ENCODE results near the gene HK1.
A peak's percentile ranks its signal among the peaks of the same experiment; 100 is the strongest.
"Not testable (repeated sequence)": the region's sequence is repeated elsewhere in the genome, so short reads cannot be mapped to it uniquely, and the experiment has no call there.

The HK1 gene

DNA sequence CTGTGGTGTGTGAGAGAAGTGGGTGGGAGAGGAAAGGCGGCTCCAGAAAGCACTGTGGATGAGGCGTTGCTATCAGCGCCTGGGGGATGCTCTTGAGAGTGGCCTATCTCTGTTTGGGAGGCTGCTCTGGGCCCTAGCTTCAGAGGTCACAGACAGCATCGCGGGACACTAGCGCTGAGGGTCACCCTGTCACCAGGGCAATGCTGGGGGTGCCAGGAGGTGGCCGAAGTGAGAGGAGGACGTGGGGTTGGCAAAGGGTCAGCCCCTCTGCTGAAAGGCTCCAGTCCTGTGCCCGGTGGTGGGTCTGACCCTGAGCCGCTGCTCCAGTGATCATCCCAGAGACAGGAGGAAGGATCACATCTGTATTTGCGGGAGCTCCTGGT, 141.4 kb downstream of the HK1 start:
- DNase-seq (ENCODE audit: low read depth), result no peak

- DNase-seq (ENCODE audit: low read depth), result no peak
These were observed 143.5 kb downstream of the HK1 start for GRCh38 chr10:69421611-69422308.

GRCh38 chr10:69422676-69423075, 144.4 kb downstream of the HK1 start:
- DNase-seq (ENCODE audit: low read depth), result no peak

GRCh38 chr10:69425041-69425440, 146.7 kb downstream of the HK1 start:
- no peak for DNase-seq (ENCODE audit: low read depth)

GRCh38 chr10:69425511-69426298, 147.4 kb downstream of the HK1 start:
- peak; percentile 54 for DNase-seq (ENCODE audit: low read depth)

DNA sequence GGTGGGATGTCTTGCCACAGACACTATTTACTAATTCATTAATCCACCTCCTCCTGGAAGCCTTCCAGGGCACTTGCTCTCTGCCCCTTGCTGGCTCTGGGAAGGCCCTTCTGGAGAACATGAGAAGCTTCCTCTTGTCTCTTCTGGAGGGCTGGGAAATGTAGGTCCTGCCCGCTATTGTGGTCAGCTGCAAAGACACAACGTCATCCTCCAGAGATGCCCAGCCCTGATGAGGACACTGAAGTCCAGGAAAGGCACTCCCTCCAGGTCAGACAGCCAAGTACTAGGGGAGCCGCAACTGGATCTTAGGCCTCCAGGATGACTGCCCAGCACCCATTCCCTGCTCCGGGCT, 148.1 kb downstream of the HK1 start:
- DNase-seq (ENCODE audit: low read depth), result no peak

GRCh38 chr10:69428165-69428564, 149.9 kb downstream of the HK1 start:
- DNase-seq (ENCODE audit: low read depth), result no peak

DNA sequence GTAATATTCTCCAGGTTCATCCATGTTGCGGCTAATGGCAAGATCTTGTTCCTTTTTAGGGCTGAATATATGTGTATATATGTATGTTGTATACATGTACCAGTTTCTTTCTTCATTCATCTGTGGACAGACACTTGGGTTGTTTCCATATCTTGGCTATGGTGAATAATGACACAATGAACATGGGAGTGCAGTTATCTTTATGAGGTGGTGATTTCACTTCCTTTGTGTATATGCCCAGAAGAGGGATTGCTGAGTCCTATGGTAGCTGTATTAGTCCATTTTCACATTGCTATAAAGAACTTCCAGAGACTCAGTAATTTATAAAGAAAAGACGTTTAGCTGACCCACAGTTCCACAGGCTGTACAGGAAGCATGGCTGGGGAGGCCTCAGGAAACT, 155.9 kb downstream of the HK1 start:
- DNase-seq (ENCODE audit: low read depth), result no peak

DNA sequence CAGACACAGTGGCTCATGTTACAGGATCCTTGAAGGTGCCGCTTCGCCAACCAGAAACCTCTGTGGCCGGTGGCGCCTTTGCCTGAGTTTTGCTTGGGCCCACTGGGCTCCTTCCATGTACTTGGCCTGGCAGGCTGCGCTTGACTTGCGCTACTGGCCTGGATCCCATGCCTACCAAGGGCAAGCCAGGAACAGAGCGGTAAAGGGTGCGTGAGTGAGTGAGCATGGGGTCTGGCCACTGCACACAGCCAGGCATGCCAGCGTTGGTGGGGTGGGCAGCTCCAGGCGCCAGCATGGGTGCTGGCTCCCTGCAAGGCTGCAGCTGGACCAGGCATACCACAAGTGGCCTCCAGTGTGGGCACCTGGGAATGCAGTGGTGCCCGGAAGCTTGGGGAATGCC, 156.6 kb downstream of the HK1 start:
- no peak for DNase-seq (ENCODE audit: low read depth)

GRCh38 chr10:69435966-69436520, 157.7 kb downstream of the HK1 start:
- no peak for DNase-seq (ENCODE audit: low read depth)

DNA sequence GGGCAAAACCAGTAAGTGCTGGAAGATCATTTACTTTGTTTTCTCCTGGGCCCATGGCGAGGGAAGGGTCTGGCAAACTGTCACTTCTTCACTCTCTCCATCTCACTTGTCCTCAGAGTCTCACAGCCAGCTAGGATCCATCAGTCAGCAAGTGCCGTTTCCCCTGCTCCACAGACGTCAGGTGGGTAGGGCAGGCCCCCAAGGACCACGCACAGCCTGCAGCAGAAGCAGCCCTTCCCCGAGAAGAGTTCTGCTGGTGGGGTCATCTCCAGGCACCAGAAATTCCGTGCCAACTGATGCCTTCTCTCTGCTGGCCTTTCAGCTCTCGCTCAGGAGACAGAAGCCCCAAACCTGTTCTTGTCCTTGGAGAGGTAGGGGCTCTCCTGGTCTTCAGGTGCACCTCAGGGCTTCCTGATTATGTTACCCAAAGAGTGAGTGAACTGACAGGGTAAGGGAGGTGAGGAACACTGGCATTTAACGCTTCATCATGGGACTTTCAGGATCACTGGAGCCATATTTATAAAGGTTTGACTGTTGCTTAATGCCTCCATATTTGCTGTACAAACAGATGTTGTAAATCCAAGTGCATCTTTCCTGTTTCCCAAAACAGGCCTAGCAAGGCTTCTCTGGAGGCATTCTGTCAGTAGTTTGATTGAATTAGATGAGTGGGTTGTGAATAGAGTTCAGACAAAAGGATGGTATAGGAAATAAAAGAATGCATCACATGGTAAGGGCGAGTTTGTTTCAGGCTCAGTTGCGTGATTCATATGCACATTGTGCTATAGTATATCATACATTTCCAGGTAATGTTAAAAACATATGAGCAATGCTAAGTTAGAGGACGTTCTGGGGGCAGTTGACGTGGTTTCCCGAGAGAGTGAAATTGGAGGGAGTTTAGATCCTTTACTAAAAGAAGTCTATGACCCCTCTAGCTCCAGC, 159.3 kb downstream of the HK1 start:
- no peak for DNase-seq (ENCODE audit: low read depth)

DNA sequence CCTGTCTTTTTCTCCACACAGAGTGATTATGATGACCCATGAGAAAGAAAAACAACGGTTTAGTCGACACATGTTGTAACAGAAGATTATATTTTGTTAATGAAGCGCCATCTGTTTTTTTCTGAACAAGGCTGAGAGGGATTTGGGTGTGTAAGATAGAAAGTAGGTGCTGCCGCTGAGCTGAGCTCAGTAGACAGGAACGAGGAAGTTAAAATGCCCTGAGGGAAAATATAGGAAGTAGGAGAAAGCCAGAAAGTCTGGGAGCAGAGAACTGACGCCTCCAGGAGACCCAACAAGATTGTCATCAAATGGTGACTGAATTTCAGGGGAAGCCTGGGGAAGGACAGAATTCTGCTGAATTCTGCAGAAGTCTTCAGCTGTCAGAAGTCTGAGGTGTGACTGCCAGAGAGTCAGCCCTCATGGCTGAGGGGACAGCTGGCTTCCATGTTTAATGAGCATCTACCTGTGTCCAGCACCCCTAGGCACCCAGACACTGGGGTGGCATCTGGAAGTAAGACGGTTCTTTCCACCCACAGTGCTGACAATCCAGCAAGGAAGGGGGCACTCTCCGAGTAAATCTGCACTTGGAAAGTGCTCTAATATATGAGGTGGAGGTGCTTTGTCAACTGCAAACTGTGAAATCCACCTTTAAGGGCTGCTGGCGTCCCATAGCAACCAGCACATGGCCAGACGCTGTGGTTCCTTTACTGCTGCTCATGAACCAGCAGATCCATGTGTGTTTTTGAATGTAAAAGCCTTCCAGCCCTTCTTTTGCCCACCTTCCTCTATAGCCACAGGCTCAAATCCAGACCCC, 160.4 kb downstream of the HK1 start:
- DNase-seq (ENCODE audit: low read depth), result no peak

- DNase-seq (ENCODE audit: low read depth), result no peak
These were observed 161.0 kb downstream of the HK1 start for GRCh38 chr10:69439350-69439739.

GRCh38 chr10:69439813-69440506, 161.7 kb downstream of the HK1 start:
- DNase-seq (ENCODE audit: low read depth), result no peak

GRCh38 chr10:69443354-69443753, 165.1 kb downstream of the HK1 start:
- no peak for DNase-seq (ENCODE audit: low read depth)

DNA sequence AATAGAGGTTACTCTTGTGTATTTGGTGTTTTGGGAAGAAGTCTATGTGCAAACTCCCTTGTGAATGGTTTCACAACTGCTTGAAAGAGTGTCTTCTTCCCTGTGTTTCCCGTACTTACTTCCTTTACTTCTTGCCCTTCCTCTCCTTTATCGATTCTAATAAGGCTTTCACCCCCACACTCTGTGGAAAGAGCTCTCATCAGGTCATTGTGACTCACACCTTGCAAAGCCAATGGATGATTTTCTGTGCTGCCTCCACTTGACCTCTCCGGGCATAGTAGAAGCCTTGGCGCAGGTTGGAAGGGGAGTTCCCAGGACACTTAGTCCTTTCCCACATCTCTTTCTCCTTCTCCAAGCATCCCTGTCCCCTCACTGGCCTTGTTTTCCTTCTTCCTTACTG, 166.7 kb downstream of the HK1 start:
- no peak for DNase-seq (ENCODE audit: low read depth)

- DNase-seq (ENCODE audit: low read depth), result no peak
These were observed 167.9 kb downstream of the HK1 start for GRCh38 chr10:69446229-69446628.

- no peak for DNase-seq (ENCODE audit: low read depth)
These were observed 168.4 kb downstream of the HK1 start for GRCh38 chr10:69446650-69447151.

GRCh38 chr10:69449841-69450240, 171.5 kb downstream of the HK1 start:
- DNase-seq (ENCODE audit: low read depth), result no peak

DNA sequence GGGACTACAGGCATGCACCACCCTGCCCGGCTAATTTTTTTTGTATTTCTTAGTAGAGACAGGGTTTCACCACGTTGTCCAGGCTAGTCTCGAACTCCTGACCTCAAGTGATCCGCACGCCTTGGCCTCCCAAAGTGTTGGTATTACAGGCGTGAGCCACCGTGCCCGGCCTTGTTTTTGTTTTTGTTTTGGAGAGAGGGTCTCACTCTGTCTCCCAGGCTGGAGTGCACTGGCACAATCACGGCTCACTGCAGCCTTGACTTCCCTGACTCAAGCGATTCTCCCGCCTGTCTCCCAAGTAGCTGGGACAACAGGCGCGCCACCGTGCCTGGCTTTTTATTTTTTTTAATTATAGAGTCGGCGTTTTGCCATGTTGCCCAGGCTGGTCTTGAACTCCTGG, 172.1 kb downstream of the HK1 start:
- DNase-seq (ENCODE audit: low read depth), result not testable (repeated sequence)

All from T-helper 22 cell (primary cell).